Measurements from ENCODE around the gene KCNIP4.

The KCNIP4 gene

GRCh38 chr4:21845663-21846062 is 102.9 kb downstream of the KCNIP4 start:
- H3K27me3 Mint-ChIP-seq = no peaks in the 10 kb centered on the region
- no peaks in the 10 kb centered on the region for H3K9me3 Mint-ChIP-seq (ENCODE audit: low read depth)
- no peaks in the 10 kb centered on the region for H3K4me1 Mint-ChIP-seq (ENCODE audit: low read depth)
- no peak overlapping the region for H3K4me3 Mint-ChIP-seq
- no peak overlapping the region for H3K27ac Mint-ChIP-seq
- H3K36me3 Mint-ChIP-seq = no peaks in the 10 kb centered on the region

DNA sequence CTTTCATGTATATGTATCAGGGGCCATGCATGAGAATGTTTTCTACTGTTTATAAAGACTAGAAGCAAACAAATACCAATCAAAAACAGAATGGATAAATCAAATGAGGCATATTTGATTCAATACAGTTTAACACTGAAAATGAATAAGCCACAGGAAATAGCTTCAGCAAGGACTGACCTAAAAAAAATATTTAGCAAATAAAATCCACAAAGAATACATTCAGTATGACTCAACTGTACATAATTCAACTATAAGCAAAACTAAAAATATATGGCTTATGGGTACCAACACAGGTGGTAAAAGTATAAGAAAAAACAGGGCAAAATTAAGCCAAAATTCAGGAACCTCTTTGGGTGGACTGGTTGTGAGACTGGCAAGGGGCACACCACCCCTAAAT is 112.9 kb downstream of the KCNIP4 start:
- no peaks in the 10 kb centered on the region for H3K4me1 Mint-ChIP-seq (ENCODE audit: low read depth)
- H3K36me3 Mint-ChIP-seq = no peaks in the 10 kb centered on the region
- H3K9me3 Mint-ChIP-seq (ENCODE audit: low read depth) = peaks cover 4% of the 10 kb centered on the region
- H3K27ac Mint-ChIP-seq = no peak overlapping the region
- H3K4me3 Mint-ChIP-seq = no peak overlapping the region
- no peaks in the 10 kb centered on the region for H3K27me3 Mint-ChIP-seq

- Mint-ChIP-seq H3K36me3 (no peaks in the 10 kb centered on the region), H3K27ac (no peak overlapping the region), H3K4me3 (no peak overlapping the region), H3K27me3 (no peaks in the 10 kb centered on the region), H3K9me3 (ENCODE audit: low read depth) (peaks cover 4% of the 10 kb centered on the region), H3K4me1 (ENCODE audit: low read depth) (no peaks in the 10 kb centered on the region)
Measured at GRCh38 chr4:21830272-21830671, 118.3 kb downstream of the KCNIP4 start.

GRCh38 chr4:21827575-21827974 is 121.0 kb downstream of the KCNIP4 start:
- H3K4me1 Mint-ChIP-seq (ENCODE audit: low read depth) = no peaks in the 10 kb centered on the region
- no peak overlapping the region for H3K4me3 Mint-ChIP-seq
- peaks cover 4% of the 10 kb centered on the region for H3K9me3 Mint-ChIP-seq (ENCODE audit: low read depth)
- H3K36me3 Mint-ChIP-seq = no peaks in the 10 kb centered on the region
- H3K27me3 Mint-ChIP-seq = no peaks in the 10 kb centered on the region
- no peak overlapping the region for H3K27ac Mint-ChIP-seq

- no peaks in the 10 kb centered on the region for H3K9me3 Mint-ChIP-seq (ENCODE audit: low read depth)
- no peaks in the 10 kb centered on the region for H3K27me3 Mint-ChIP-seq
- H3K27ac Mint-ChIP-seq = no peak overlapping the region
- H3K36me3 Mint-ChIP-seq = no peaks in the 10 kb centered on the region
- no peaks in the 10 kb centered on the region for H3K4me1 Mint-ChIP-seq (ENCODE audit: low read depth)
- H3K4me3 Mint-ChIP-seq = no peak overlapping the region
Measured at GRCh38 chr4:21826071-21826470, 122.5 kb downstream of the KCNIP4 start.

DNA sequence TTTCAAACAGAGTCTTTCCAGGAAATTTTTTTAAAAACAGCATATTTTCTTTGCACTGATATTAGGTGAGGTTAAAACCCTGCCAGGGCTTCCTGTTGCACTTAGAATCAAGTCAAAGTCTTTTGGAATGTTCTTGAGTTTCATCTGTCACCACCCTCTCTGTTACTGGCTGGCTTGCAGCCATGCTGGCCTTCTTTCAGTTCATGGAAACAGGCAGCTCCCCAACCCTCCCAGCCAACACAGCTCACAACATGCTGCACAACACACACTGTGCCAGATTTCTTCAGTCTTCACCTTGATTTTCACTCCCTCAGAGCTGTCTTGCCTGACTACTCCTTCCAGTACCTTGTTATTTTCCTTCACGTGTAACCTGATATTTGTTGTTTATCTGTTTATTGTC is 129.5 kb downstream of the KCNIP4 start:
- no peaks in the 10 kb centered on the region for H3K4me1 Mint-ChIP-seq (ENCODE audit: low read depth)
- H3K4me3 Mint-ChIP-seq = no peak overlapping the region
- H3K27me3 Mint-ChIP-seq = no peaks in the 10 kb centered on the region
- H3K9me3 Mint-ChIP-seq (ENCODE audit: low read depth) = peaks cover 6% of the 10 kb centered on the region
- H3K27ac Mint-ChIP-seq = no peak overlapping the region
- H3K36me3 Mint-ChIP-seq = peaks cover 3% of the 10 kb centered on the region

DNA sequence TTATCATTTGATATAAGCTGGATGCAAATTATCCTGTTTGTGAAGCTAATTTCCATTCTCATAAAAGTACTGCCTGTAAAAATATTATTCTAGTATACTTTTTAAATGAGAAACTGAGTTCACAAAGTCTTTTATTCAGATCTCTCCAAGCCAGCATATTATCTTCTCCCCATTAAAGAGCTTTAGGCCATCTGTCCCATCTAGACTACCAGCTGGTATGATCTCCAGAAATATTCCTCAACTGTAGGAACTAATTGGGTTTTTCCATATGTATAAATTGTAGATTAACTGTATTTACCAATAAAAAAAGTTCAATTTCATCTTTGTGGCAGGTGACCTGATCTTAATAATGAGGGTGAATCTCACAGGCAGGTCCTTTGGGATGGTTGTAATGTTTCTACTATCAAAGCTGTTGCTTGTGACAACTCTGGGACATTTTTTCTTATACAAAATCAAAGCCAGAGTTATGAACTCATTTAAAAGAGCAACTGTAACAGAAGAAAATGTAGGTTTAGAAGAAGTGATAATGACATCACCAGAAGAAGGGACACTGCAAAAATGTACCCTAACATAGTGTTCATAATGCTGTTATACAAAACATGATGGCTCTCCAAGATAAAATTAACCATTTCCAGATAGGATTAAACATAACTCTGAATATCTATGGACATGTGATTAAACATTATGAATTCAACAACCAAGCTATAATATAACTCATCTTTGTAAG is 132.8 kb downstream of the KCNIP4 start:
- Mint-ChIP-seq H3K27me3 (no peaks in the 10 kb centered on the region), H3K4me1 (ENCODE audit: low read depth) (no peaks in the 10 kb centered on the region), H3K27ac (no peak overlapping the region), H3K9me3 (ENCODE audit: low read depth) (peaks cover 6% of the 10 kb centered on the region), H3K36me3 (peaks cover 3% of the 10 kb centered on the region), H3K4me3 (no peak overlapping the region)

GRCh38 chr4:21811565-21811964 is 137.0 kb downstream of the KCNIP4 start:
- H3K27ac Mint-ChIP-seq = no peak overlapping the region
- no peaks in the 10 kb centered on the region for H3K27me3 Mint-ChIP-seq
- H3K4me3 Mint-ChIP-seq = no peak overlapping the region
- H3K9me3 Mint-ChIP-seq (ENCODE audit: low read depth) = no peaks in the 10 kb centered on the region
- no peaks in the 10 kb centered on the region for H3K36me3 Mint-ChIP-seq
- no peaks in the 10 kb centered on the region for H3K4me1 Mint-ChIP-seq (ENCODE audit: low read depth)

DNA sequence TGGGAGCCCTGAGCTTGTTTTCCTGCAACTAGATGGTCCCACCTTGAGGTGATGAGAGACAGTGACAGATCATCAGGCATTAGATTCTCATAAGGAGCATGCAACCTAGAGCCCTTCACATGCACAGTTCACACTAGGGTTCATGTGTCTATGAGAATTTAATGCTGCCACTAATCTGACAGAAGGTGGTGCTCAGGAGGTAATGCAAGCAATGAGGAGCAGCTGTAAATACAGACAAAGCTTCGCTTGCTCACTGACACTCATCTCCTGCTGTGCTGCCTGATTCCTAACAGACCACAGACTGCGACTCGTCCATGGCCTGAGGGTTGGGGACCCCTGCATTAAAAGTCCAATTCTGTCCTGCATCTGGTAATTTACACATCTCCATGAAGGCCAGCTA is 141.6 kb downstream of the KCNIP4 start:
- no peaks in the 10 kb centered on the region for H3K27me3 Mint-ChIP-seq
- no peaks in the 10 kb centered on the region for H3K4me1 Mint-ChIP-seq (ENCODE audit: low read depth)
- no peak overlapping the region for H3K4me3 Mint-ChIP-seq
- no peaks in the 10 kb centered on the region for H3K36me3 Mint-ChIP-seq
- H3K9me3 Mint-ChIP-seq (ENCODE audit: low read depth) = no peaks in the 10 kb centered on the region
- H3K27ac Mint-ChIP-seq = no peak overlapping the region

DNA sequence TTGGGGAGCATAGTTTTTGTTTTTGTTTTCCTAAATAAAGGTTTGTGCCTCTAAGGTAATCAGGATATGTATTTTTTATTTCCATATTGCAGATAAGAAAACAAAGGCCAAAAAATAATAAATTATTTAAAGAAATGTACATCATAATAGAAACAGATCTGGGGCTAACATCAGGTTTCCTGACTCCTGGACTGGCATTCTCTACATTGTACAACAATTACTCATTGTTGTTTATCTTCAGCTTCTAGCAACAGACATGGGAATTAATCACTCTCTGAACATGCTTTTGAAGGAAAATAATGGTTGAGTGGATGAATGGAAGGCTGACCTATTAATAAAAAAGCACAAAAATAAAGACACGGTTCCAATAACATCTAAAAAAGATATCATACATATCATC is 146.2 kb downstream of the KCNIP4 start:
- H3K36me3 Mint-ChIP-seq = no peaks in the 10 kb centered on the region
- H3K4me1 Mint-ChIP-seq (ENCODE audit: low read depth) = no peaks in the 10 kb centered on the region
- H3K27ac Mint-ChIP-seq = no peak overlapping the region
- no peaks in the 10 kb centered on the region for H3K9me3 Mint-ChIP-seq (ENCODE audit: low read depth)
- no peaks in the 10 kb centered on the region for H3K27me3 Mint-ChIP-seq
- H3K4me3 Mint-ChIP-seq = no peak overlapping the region

DNA sequence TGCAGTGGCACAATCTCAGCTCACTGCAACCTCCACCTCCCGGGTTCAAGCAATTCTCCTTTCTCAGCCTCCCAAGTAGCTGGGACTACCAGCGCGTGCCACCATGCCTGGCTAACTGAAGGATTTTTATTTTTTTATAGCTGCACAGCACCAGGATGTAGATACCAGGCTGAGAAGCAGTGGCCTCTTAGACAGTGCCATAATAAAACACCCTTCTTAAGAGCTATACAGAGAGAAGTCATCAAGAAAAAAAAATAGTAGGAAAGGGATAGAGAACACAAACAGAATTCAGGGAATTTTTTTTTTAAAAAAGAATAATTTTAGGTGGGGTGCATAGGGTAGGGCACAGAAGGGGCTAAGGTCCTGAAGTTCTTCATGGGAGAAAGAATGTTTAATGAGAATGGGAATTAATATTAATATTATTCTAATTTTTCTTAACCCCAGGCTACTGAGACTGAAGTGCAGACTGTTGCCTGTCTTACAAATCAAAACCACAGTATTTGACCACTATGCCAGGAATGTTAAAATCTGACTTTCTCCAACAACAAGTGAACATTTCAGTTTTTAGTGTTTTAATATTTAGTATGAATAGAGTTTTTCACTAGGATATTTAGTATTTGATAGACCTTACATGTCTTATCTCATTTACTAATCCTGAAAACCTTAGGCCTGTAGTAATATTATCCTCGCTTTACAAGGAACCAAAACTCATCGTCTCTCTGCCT is 146.7 kb downstream of the KCNIP4 start:
- no peak overlapping the region for H3K27ac Mint-ChIP-seq
- no peak overlapping the region for H3K4me3 Mint-ChIP-seq
- H3K36me3 Mint-ChIP-seq = no peaks in the 10 kb centered on the region
- H3K9me3 Mint-ChIP-seq (ENCODE audit: low read depth) = no peaks in the 10 kb centered on the region
- no peaks in the 10 kb centered on the region for H3K27me3 Mint-ChIP-seq
- no peaks in the 10 kb centered on the region for H3K4me1 Mint-ChIP-seq (ENCODE audit: low read depth)

DNA sequence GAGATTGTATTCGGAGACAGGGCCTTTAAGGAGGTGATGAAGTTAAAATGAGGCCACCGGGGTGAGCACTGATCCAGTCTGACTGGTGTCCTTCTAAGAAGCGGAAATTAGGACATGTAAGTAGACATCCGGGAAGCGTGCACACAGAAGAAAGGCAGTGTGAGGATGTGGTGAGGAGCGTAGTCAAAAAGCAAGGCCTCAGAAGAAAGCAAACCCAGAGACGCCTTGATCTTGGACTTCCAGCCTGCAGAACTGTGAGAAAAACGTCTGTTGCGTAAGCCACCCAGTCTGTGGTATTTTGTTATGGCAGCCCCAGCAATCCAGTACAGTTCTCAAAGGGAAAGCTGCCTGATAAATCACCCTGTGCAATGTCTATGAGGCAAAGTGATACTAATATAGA is 153.5 kb downstream of the KCNIP4 start:
- Mint-ChIP-seq H3K9me3 (ENCODE audit: low read depth) (no peaks in the 10 kb centered on the region), H3K4me1 (ENCODE audit: low read depth) (peaks cover 2% of the 10 kb centered on the region), H3K36me3 (no peaks in the 10 kb centered on the region), H3K27ac (peak overlapping the region; percentile 67), H3K4me3 (no peak overlapping the region), H3K27me3 (peaks cover 1% of the 10 kb centered on the region)

DNA sequence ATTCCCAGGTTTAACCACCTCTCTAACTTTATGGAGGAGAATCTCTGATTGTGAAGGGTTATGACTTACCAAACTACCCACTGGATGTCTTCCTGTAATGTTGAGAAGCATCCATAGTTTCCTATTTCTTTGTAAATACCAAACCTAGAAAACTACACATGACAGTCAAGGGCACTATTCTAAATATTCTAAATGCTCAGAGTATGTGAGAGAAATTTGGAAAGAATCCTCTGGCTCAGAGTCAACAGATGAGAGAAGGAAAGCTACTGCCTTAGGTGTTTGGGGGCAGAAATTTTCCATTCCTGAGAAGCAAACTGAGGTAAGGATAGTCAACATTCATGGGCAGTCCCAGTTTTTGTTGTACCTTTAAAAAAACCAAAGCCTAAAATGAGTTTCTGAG is 155.8 kb downstream of the KCNIP4 start:
- H3K9me3 Mint-ChIP-seq (ENCODE audit: low read depth) = no peaks in the 10 kb centered on the region
- H3K27me3 Mint-ChIP-seq = peaks cover 1% of the 10 kb centered on the region
- H3K4me3 Mint-ChIP-seq = no peak overlapping the region
- peaks cover 2% of the 10 kb centered on the region for H3K4me1 Mint-ChIP-seq (ENCODE audit: low read depth)
- H3K27ac Mint-ChIP-seq = no peak overlapping the region
- no peaks in the 10 kb centered on the region for H3K36me3 Mint-ChIP-seq

DNA sequence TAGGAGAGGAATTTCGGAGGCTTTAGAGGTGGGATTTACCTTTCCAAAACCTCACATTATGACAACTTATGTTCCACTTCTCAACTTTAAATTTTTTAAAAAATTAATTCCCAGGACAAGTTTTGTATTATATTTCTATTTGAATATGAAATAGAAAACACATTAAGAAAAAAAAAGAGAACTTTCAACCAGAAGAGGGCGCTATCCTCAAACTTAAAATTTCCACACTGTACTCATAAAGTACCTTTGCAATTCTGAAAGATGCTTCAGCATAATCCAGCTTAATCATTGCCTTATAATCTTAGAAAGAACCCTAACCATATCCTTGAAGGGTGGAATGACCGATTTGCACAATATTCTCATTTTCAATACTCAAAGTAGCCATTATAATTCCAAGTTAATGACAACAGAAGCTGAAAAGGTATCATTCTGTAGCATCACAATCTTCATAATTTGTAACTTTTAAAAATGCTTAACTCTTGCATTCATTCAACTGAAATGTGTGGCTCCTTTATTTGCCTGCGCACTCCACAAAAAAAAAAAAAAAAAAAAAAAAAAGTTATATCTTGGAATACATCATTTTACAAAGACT is 158.0 kb downstream of the KCNIP4 start:
- no peak overlapping the region for H3K4me3 Mint-ChIP-seq
- H3K9me3 Mint-ChIP-seq (ENCODE audit: low read depth) = no peaks in the 10 kb centered on the region
- H3K27ac Mint-ChIP-seq = no peak overlapping the region
- H3K27me3 Mint-ChIP-seq = peaks cover 1% of the 10 kb centered on the region
- H3K4me1 Mint-ChIP-seq (ENCODE audit: low read depth) = peaks cover 2% of the 10 kb centered on the region
- H3K36me3 Mint-ChIP-seq = no peaks in the 10 kb centered on the region

DNA sequence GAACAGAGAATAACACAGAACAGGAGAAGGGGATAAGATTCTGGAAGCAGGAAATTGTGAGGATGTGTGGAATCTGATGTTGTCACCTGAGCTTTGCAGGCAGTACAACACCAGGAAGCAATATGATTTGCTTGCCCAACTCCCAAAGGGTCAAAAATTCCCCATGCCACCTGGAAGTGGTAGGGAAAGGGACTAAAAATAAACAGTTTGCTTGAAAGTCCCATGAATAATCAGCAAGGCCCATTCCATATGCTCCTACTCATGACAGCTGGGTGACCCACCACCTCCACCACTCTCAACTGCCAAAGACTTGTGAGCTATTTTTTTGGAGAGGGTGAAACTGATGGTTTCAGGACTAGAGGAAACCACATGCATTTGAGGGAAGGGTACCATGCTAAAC is 168.4 kb downstream of the KCNIP4 start:
- H3K36me3 Mint-ChIP-seq = no peaks in the 10 kb centered on the region
- H3K4me3 Mint-ChIP-seq = no peak overlapping the region
- no peaks in the 10 kb centered on the region for H3K4me1 Mint-ChIP-seq (ENCODE audit: low read depth)
- peaks cover 8% of the 10 kb centered on the region for H3K27me3 Mint-ChIP-seq
- no peak overlapping the region for H3K27ac Mint-ChIP-seq
- H3K9me3 Mint-ChIP-seq (ENCODE audit: low read depth) = no peaks in the 10 kb centered on the region

All from activated naive CD8-positive, alpha-beta T cell (primary cell).